ENCODE data around the gene RIMOC1.

DNA sequence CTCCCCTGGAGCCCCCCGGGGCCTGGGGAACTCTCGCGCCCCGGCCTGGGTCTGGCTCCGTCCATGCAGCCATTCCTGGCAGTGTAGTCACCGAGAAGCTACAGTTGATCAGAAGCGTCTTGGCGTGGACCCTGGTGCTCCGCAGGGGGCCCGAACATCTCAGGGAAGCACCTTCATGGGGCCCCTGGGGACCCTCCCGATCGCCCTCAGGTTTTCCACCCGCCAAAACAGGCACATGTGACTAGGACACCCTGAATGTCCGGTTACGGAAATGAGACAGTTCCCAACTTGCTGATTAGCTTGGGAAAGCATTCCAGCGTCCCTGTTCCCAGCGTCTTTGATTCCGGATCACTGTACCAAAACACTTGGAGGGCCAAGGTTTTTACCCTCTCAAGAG lies 21.4 kb downstream of the RIMOC1 start:
- TF ChIP-seq POLR2A (IDR thresholded peaks at IDR 0.05; ENCODE audit: extremely low read depth, insufficient read length), result no peak
- TF ChIP-seq, protein P1, sequence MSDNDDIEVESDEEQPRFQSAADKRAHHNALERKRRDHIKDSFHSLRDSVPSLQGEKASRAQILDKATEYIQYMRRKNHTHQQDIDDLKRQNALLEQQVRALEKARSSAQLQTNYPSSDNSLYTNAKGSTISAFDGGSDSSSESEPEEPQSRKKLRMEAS (IDR thresholded peaks at IDR 0.05; ENCODE audit: low read depth, low read length), result no peak
- TF ChIP-seq, protein P2, sequence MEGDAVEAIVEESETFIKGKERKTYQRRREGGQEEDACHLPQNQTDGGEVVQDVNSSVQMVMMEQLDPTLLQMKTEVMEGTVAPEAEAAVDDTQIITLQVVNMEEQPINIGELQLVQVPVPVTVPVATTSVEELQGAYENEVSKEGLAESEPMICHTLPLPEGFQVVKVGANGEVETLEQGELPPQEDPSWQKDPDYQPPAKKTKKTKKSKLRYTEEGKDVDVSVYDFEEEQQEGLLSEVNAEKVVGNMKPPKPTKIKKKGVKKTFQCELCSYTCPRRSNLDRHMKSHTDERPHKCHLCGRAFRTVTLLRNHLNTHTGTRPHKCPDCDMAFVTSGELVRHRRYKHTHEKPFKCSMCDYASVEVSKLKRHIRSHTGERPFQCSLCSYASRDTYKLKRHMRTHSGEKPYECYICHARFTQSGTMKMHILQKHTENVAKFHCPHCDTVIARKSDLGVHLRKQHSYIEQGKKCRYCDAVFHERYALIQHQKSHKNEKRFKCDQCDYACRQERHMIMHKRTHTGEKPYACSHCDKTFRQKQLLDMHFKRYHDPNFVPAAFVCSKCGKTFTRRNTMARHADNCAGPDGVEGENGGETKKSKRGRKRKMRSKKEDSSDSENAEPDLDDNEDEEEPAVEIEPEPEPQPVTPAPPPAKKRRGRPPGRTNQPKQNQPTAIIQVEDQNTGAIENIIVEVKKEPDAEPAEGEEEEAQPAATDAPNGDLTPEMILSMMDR (IDR thresholded peaks at IDR 0.05; ENCODE audit: low read depth, low read length), result no peak
- no peak for TF ChIP-seq MYC (IDR thresholded peaks at IDR 0.05; ENCODE audit: low read depth, low read length)

Measured in NB4 (cell line).